Testis (tissue), 2 donors: ENCODE measurements around the gene DEFB132.

Experiments used
- POLR2A ChIP-seq: fragments of 450-650 bp; IDR thresholded peaks from one replicate; pipeline ENCODE4 v1.6.1; 2017; ENCODE audit warnings: antibody characterized with exemption, mild to moderate bottlenecking, moderate library complexity
- TF ChIP-seq, protein P1 (sequence below), 3 experiments: fragments of 450-650 bp in 2 of 3; fragments of 200-600 bp in 1 of 3; sonication (generic) in 1 of 3; IDR thresholded peaks; one replicate each; pipeline ENCODE4 v1.5.1; 2016 to 2019; ENCODE audit warnings: antibody characterized with exemption in 3 of 3, mild to moderate bottlenecking in 2 of 3, moderate library complexity in 1 of 3

DNA sequence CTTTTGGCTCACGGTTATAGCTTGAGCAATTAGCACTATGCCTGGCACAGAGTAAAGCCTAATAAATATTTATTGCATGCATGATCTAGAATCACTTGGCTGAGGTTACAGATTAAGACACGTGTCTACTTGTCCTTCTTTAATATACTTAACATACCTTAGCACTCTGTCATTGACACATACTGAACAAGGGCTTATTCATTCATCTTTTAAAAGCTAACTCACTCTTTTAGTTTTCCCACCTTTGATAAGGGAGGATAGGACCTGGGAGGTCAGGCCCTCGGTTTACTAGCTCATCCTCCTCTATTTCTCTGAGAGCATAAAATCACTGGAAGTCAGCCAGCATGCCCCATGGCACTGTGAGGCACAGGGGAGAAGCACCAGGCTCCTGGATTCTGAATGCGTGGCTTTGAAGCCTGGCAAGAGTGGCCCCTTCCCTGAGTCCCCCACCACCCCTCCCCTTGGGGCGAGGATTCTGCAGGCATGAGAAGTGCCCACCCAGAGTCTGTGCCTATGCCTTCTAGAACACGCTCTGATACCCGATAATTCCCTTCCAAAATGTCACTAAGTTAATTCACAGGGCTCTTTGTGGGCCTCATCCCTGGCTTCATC, 51.0 kb downstream of the DEFB132 start:
- TF ChIP-seq, protein P1, sequence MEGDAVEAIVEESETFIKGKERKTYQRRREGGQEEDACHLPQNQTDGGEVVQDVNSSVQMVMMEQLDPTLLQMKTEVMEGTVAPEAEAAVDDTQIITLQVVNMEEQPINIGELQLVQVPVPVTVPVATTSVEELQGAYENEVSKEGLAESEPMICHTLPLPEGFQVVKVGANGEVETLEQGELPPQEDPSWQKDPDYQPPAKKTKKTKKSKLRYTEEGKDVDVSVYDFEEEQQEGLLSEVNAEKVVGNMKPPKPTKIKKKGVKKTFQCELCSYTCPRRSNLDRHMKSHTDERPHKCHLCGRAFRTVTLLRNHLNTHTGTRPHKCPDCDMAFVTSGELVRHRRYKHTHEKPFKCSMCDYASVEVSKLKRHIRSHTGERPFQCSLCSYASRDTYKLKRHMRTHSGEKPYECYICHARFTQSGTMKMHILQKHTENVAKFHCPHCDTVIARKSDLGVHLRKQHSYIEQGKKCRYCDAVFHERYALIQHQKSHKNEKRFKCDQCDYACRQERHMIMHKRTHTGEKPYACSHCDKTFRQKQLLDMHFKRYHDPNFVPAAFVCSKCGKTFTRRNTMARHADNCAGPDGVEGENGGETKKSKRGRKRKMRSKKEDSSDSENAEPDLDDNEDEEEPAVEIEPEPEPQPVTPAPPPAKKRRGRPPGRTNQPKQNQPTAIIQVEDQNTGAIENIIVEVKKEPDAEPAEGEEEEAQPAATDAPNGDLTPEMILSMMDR (IDR thresholded peaks at IDR 0.05) = no peak
- no peak for TF ChIP-seq POLR2A
